ENCODE measurements around the gene SFSWAP.

GRCh38 chr12:131695968-131696367 lies 14.9 kb upstream of the SFSWAP start:
- TF ChIP-seq POLR2A (IDR thresholded peaks at IDR 0.05) (no peak), CTCF (IDR thresholded peaks at IDR 0.05) (no peak)
